Measurements from ENCODE around the gene OGFRL1.

Gene OGFRL1

DNA sequence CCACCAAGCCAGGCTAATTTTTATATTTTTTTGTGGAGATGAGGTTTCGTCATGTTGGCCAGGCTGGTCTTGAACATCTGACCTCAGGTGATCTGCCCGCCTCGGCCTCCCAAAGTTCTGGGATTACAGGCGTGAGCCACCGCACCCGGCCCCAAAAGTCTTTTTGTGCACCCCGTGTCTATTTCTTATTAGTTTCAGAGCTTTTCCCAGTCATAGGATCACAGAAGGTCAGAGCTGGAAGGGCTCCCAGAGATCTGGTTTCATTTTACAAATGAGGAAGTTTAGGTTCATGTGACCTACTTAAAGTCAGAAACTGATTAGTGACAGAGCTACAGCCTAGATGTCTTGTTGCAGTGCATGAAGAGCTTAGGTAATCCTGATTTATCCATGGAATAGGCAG is 1.6 kb upstream of the OGFRL1 start:
- DNase-seq: peak; percentile 6

DNA sequence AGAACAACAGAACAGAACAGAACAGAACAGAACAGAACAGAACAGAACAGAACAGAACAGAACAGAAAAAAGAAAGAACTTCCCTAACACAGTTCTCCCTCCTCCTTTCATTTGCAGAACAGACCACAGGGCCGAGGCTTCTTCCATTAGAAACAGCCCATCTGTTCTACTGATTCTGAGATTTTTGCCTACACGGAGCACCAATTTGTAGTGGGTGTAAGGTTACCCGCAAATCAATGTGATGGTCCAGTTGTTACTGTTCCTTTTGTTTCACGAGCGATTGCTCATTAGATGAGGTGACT is 734 bp upstream of the OGFRL1 start:
- DNase-seq: no peak

DNA sequence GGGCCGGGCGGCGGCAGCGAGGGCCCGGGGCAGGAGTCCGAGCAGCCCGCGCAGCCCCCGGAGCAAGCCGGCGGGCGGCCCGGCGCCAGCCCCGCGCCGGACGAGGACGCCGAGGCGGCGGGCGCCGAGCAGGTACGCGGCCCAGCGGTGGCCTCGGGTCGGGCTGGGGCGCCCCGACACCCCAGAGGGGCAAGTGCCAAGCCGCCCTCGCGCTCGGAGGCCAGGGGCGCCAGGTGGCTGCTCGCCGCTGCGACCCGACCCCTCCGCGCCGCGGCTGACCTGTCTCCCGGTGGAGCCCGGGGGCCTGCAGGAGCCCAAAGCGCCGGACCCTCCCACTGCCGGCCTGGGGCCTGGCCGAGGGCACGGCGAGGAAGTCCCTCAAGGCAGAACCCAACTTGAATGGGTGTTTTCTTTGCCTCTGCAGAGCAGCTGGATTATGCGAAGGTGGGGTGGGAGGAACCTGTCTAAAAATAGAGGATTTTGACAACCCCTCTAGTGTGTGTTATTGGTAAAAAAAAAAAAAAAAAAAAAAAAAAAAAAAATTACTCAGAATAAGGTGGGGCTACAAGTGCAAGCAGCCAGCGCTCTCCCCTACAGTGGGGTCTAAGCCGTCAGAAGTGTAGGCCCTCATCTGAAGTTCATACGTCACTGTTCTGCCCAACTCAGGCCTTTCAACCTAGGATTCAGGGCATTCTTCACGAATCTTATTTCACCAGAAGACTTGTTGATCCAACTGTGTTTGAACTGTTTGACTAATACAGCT is 609 bp downstream of the OGFRL1 start:
- no peak for DNase-seq

DNA sequence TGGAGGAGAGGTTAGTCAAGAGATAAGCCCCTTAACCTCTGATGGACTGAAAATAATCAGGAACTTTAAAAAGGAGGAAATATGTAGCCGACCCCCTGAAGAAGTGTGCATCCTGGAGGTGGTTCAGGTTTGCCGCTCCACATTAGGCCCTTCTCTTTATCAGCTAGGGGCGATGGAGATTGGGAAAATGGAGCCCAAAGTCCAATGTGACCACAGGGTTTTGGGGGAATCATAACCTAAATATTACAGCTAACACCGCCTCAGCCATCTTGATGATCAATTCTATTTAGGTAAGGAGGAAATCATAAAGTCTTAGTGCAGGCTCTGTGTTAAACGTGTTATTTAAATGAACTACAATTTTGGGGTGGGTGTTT is 1.2 kb downstream of the OGFRL1 start:
- no peak for DNase-seq

DNA sequence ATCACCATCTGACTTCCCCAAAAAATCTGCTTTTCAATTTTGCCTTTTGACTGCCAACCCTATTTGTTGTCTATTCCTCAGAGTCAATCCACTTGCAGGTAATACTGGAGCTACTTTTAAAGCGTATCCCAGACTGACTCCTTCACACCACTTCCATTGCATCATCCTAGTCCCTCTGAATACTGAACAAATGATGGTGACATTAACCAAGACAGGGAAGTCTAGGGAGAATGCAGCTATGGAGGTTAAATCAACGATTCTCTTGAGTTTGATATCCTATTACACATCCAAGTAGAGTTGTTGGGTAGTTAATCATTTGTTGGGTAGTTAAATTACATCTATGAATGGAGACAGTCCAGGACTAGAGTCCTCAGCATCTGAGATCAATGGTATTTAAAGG is 2.0 kb downstream of the OGFRL1 start:
- no peak for DNase-seq

DNA sequence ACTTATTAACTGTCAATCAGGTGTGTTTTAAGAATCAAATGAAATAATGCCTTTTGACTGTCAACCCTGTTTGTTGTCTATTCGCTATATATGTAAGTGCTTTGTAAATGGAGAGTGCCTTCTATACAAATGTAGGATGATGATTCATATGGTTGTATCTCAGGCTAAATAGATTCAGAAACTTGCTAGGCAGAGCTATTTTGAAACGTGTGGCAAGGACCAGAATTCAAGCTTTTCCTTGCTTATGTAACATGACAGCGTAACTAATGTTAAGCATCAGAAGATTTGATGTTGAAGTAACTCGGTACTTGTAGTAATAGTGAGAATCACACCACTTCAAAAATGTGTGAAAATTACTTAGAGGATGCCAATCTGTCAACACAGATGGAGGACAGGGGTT is 3.4 kb downstream of the OGFRL1 start:
- no peak for DNase-seq

DNA sequence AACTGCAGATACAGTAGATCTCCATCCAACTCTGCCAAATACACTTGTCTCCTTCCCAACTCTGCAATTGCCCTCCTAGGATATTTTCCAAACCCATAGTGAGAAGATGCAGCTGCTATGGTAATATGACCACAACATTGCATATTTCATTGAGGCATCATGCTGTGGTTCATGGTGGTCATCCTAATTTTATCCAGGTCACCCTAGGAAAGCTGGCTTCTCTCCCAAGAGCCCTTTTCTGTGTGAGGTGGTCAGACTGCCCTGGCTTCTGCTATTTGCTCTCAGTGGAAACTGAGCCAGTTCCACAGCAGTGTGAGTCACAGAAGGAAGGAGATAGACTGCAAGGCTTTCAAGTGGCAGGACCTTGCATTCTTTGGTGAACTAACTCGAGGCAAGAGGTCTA is 5.5 kb downstream of the OGFRL1 start:
- DNase-seq: no peak

DNA sequence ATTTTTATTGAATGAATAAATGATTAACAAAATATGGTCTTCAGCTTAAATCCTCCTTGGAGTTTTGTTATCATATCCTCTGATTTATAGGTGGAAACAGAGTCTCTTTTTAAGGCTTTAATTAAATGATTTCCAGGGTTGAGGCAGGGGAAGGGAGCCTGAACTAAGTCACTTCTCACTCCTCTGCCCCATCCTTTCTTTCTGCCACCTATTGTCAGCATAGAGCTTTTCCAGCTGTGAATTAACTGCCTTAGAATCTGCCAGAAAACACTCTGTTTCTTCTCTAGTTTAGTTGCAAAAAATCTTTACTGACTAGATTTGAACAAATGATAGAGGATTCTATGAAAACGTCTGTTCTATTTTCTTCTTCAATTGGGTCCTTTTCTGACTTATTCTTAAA is 9.8 kb downstream of the OGFRL1 start:
- no peak for DNase-seq

DNA sequence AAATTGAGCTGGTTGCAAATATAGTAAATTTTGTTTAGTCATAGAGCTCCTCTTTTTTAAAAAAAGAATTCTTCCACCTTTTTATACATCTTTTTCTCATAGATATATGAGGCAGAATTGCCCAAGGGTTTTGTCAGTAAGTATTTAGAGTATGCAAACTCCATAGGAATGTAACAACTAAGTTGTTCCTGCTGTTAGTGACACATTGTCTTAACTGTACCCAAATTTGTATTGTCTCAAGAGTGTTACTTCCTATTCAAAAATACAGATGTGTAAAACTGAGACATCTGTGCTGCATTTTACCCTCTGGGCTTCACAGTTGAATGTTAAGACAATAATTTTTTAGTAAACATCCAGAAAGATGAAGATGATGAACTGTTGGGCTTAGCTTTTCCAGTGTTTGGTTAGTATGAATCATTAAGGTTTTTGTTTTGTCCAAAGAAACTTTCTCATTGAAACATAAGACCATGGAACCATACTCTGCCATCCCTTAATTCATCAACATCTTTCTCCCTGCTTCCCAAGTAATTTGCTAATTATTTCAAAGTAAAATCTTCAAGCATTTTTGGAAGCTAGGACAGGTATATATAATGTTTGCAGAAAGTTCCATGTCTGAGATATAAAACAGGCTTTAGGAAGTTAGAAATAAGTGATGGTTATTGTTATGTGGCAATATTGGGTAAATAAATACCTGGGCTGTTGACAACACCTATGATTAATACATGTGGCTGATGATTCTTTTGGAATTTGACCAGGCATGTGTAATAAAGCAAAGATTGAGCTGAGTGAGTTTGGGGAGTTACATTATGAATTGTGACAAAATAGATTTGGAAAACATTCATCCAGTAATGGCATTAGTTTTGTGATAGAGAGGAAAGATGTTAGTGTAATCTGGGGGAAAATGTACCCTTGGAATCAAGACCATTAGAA is 11.2 kb downstream of the OGFRL1 start:
- no peak for DNase-seq

DNA sequence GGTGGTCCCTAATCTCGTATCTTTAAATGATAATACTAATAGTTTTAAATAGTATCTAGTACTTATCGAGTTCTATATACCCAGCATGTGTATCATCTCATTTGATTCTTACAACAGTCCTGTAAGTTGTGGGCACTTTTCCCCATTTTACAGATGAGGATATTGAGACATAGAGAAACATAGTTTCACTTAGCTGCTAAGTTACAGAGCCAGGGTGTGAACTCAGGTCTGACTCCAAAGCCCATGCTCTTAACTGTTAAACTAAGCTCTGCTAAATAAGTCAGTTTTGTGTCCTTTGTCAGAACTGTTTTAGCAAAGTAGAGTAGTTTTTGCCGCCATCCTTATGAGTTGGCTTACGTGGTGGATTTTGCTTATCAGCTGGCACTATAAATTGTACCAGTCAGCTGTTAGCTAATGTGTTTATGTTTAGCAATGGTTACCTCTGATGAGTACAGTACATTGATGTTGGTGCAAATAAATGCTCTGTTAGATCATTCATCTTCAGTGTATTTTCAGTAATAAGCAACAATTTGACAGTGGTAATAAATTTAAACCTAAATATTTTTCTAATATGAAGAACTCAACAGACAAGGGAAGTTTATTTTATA is 12.1 kb downstream of the OGFRL1 start:
- DNase-seq: no peak

DNA sequence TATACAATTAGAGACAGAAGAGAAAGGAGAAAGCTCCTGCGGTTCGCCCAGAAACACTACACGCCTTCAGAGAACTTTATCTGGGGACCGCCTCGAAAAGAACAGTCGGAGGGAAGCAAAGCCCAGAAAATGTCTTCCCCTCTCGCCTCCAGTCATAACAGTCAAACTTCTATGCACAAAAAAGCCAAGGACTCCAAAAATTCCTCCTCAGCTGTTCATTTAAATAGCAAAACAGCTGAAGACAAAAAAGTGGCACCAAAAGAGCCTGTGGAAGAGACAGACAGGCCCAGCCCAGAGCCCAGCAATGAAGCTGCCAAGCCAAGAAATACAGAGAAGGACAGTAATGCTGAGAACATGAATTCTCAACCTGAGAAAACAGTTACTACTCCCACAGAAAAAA is 12.9 kb downstream of the OGFRL1 start:
- DNase-seq: no peak

DNA sequence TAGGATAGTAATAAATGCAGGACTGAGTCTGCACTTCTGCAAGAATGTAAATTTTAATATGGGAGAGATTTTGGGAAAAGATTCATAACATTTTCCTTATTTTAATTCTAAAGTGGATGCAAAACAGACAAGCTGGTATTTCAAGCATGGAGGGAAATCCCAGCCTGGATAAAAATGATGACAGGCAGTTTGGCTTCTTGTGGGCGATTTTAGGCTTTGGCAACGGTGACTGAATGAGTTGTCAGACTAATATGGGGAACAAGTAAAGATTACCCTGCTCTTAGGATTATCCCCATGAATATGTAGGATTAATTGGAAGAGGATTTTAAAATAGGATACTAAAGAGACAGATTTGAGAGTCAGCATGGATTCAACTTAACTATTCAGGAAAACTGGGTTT is 21.0 kb downstream of the OGFRL1 start:
- DNase-seq: no peak

DNA sequence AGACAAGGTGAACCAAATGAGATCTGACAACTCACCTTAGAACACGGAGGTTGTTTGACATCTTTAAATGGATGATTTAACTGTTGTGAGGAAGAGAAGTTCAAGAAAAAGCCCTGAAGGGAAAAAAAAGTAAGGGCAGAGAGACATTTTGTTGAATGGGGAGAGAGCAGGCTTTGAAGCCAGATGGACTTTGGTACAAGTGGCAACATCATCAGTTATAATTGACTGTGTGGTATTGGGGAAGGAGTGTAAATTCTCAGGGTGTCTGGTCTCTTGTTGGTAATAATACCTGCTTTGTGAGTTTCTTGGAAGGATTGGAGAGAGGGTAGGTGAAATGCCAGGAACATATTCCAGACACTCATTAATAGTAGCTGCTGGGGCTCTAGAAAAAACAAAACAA is 21.6 kb downstream of the OGFRL1 start:
- no peak for DNase-seq

DNA sequence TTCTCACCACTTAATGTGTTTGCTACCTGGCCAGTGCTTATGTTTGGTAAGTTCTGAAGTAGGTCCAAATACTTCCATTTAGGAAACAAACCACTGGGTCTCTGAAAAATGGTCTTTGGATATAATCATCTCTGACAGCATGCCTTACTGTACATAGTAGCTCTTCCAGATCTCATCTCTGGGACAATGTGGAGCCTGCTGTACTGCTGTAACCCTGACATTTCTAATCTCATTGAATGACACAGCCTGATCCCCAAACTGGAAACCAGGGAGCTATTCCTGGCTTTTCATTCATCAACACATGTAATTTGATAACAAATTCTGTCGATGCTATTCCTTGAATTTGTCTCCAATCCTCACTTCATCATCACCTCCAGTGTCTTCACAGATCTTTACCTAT is 23.5 kb downstream of the OGFRL1 start:
- DNase-seq: no peak

DNA sequence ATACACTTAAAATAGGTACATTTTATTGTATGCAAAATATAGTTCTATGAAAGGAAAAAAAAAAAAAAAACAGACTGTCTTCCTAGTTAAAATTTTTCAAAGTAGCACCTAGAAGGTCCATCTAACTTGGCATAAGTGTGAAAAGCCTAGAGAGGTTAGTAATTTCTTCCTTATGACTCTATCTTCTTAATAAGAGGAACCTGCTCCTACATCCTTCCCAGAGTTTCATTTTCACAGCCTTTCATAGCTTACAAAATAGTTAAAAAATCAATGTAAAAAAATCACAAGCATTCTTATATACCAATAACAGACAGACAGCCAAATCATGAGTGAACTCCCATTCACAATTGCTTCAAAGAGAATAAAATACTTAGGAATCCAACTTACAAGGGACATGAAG is 28.8 kb downstream of the OGFRL1 start:
- DNase-seq: no peak

DNA sequence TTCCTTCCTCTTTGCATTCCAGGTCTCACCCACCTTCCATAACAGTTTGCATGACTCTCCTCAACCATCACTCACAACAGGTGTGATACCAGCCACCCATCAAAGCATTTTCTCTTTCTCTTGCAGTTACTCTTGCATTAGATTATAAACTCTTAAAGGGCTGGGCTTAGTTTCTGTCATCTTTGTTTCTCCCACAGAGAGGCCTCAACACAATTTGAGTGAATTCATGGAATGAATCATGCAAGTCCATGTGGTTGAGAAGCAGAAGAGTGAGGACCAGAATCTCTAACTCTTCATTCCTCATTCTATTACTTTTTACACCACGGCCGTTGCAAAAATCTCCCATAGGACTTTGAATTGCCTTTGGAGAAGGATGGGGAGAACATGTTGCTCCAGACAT is 31.4 kb downstream of the OGFRL1 start:
- no peak for DNase-seq

DNA sequence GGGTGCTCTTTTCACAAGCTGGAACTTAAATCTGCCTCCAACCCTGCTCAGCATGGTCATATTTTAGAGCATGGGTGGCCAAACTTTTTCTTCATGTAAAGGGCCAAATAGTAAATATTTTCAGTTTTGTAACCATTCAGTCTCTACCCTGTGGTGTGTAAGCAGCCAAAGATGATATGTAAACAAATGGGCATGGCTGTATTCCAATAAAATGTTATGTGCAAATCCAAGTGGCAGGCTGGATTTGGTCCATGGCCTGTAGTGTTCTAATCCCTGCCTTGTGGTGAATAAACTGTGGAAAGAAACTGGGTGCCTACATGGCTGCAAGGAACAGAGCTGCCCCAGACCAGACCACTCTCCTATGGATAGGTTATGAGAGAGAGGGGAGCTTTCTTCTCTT is 32.7 kb downstream of the OGFRL1 start:
- no peak for DNase-seq

DNA sequence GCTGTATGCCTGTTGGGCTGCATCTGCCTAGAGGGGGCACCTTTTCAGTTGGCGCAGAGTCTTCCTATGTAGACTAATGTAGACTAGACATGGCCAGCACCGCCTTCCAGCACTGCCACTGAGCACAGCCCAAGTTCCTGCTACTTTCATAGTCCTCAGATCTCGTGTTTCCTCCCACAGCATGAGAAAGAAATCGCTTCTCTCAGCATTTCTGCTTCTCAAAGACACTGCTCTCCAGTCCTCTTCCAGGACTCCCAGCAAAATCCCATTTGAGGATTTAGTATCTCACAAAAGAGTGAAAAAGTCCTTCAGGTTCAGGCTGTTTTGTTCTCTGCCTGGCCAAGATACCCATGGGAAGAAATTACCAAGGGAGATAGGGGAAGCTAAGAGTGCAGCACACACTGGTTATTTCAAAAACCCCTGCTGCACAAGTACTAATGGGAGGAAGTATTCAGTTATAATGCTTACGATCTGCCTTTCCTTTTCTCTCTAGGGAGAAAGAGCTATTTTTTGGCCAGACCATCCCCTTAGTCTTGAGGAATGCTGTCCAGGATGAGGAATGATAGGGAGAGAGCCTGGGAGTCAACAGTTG is 35.7 kb downstream of the OGFRL1 start:
- DNase-seq: no peak

DNA sequence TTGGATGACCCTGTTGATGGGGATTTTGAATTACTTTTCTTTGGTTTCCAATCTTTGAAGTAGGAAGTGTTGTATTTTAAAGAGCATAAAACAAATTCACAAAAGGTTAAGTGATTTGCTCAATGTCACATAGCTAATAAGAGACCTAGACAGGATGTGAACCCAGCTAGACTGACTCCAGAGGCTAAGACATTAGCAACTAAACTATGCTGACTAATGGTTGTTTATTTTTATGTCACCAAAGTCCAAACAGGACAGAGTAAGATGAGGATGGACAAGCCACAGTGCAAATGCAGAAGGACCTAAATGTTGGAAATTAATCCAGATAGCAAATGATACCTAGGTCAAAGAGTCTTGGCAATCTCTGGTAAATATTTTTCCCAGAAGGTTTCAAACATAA is 38.0 kb downstream of the OGFRL1 start:
- DNase-seq: no peak

DNA sequence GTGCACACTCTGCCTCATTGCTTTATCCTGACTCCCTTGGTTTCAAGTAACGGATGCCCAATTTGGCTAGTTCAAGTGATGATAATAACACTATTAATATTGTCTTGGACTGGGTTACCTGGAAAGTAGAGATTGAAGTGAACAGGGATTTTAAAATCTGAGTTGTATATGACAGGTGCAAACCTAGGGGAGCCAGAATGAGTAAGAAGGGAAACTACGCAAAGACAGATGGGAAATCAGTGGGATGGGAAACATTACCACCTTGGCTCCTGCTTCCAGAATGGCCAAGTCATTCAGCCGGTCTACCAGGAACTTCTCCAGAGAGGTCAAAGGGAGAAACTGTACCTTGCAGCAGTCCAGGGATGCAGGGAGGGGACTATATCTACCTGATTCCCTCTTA is 41.9 kb downstream of the OGFRL1 start:
- DNase-seq: no peak

DNA sequence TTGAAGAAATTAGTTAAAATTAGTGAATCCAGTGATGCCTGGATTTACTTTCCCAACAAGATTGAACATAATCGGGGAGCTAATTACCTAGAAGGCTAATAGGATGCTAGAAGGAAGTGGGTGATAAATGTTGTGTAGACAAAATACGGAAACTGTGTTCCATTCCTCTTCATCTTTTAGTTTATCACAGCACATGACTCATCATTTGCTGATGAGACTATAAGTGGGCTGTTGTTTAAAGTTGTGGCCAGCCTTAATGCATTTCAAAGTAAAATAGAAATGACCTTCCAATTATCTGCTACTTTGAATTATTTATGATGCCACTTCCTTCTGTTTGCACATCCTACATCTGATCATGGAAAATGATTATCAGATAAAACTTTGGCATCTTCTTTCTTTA is 43.4 kb downstream of the OGFRL1 start:
- no peak for DNase-seq

DNA sequence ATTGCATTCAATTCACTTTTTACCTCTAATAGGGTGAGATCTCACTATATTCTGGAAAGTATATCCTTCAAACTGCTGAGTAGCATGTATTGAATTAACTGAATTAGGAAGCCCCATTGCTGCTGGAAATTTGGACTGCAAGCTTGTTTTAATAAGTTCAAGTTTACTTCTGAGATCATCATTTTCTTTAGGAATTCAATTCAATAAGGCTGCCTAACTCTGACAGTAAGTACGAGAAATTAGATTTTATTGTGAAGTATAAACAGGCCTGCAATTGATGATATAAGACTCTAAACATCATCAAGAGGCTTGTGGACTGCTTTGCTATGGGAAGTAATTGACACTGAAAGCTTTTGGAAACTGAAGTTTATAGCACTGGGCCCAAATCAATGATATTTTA is 44.4 kb downstream of the OGFRL1 start:
- DNase-seq: no peak

DNA sequence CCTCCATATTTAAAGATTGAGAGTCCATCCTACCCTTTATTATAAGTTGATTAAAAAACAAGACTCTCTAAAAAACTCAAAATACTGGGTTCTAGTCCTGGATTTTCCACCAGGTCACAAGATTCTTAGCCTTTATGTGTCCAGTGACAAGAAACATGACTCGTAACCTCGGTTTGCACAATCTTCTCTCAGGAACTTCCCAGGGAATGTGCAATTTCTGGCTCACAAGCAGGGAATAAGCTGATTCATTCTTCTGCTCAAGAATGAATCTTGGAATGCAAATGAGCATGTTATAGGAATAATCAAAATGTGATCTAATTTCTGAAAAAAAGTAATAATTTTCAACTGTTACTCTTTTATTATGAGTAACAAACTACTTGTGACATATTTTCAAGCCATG is 45.1 kb downstream of the OGFRL1 start:
- DNase-seq: no peak

DNA sequence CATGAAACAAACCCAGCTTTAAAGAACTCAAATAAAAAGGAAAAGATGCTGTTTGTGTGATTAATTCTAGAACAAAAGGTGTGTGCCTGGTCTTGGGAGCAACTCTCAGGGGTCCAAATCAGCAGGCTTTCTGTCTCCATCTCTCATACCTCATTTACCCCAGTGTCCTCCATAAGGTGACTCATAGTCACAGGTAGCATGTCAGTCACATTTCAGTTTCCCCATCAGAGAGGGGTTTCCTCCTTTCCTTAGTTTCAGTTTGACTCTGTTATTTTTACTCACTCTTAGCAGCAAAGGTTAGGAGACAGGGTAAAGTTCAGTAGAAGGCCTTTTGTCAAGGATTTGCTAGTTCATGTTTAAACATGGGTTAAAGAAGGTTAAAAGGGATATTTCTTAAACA is 46.2 kb downstream of the OGFRL1 start:
- DNase-seq: no peak

Measured in SIG-M5 (cell line).